Breast epithelium (tissue), 4 donors: Measurements from ENCODE around the gene GABRB2. TPM values are rescaled to one million over a fixed set of nuclear protein-coding genes. Genes with fewer than 3 reads are reported as not detected.

Experiments
- DNase-seq, 2 donors: peaks; one replicate each; pipeline ENCODE4 v3.0.0-alpha.2; 2019; ENCODE audit warnings: low spot score in 2 of 2
- H3K27ac ChIP-seq, 2 donors: fragments of 200-600 bp; sonication (generic) in 1 of 2; one replicate each; pipeline ENCODE4 v1.5.1; 2016 to 2019; ENCODE audit warnings: mild to moderate bottlenecking in 1 of 2
- H3K27me3 ChIP-seq, 2 donors: fragments of 200-600 bp; sonication (generic) in 1 of 2; one replicate each; pipeline versions ENCODE4 v1.5.1 to v1.6.0; 2017 to 2019; ENCODE audit warnings: control low read depth in 1 of 2, mild to moderate bottlenecking in 1 of 2
- H3K36me3 ChIP-seq: fragments of 200-600 bp; one replicate; pipeline ENCODE4 v1.5.1; 2019
- H3K4me1 ChIP-seq, 2 donors: fragments of 200-600 bp; sonication (generic); one replicate each; pipeline ENCODE4 v1.5.1; 2016 to 2019; ENCODE audit warnings: control low read depth in 1 of 2
- H3K4me3 ChIP-seq, 3 donors: fragments of 200-600 bp; sonication (generic); 1 replicate in 2 of 3; 2 replicates in 1 of 3; pipeline ENCODE4 v1.5.1; 2016 to 2019; ENCODE audit warnings: mild to moderate bottlenecking in 3 of 3, moderate library complexity in 2 of 3
- H3K9me3 ChIP-seq, 2 donors: fragments of 200-600 bp; sonication (generic) in 1 of 2; one replicate each; pipeline ENCODE4 v1.5.1; 2016 to 2019; ENCODE audit warnings: control low read depth in 1 of 2
- CTCF ChIP-seq, 3 donors: fragments of 450-650 bp; IDR thresholded peaks; one replicate each; pipeline ENCODE4 v1.5.1; 2016 to 2017; ENCODE audit warnings: antibody characterized with exemption in 3 of 3, mild to moderate bottlenecking in 3 of 3, moderate library complexity in 3 of 3
- POLR2A ChIP-seq: fragments of 450-650 bp; IDR thresholded peaks from one replicate; pipeline ENCODE4 v1.6.1; 2016; ENCODE audit warnings: antibody characterized with exemption, mild to moderate bottlenecking, moderate library complexity
- POLR2AphosphoS5 ChIP-seq, 3 donors: sonication (generic); formaldehyde crosslinking; IDR thresholded peaks; one replicate each; pipeline ENCODE4 v1.6.1; 2017; ENCODE audit warnings: antibody characterized with exemption in 3 of 3
- intact Hi-C: fragments of 100-400 bp; cut with DNase I; formaldehyde crosslinking; loops from one replicate; pipeline ENCODE4 v1.15.1; 2023; ENCODE audit warnings: low total_unique reads
- total RNA-seq, 3 donors: library from RNA; depleted of rRNA; stranded (reverse); fragments of >200 nt; gene quantifications; one replicate each; pipeline ENCODE4 v1.1.0, GENCODE V29; 2016

GABRB2 gene
- total RNA-seq, 3 donors from 2014 or later = 0.33 to 10.7 (median 2.5) TPM

GRCh38 chr5:161414037-161414436, 132.5 kb downstream of the GABRB2 start:
- no peak for DNase-seq
- intact Hi-C loops = no loop called here

GRCh38 chr5:161412792-161413191, 133.7 kb downstream of the GABRB2 start:
- Histone ChIP-seq H3K27me3 (no peaks in the 10 kb centered on the region), H3K36me3 (no peaks in the 10 kb centered on the region), H3K27ac (no peak overlapping the region), H3K4me3 (no peak overlapping the region), H3K9me3 (no peaks in the 10 kb centered on the region), H3K4me1 (no peaks in the 10 kb centered on the region)
- no peak for DNase-seq
- intact Hi-C loops = no loop called here
- no peak for TF ChIP-seq POLR2A

More at GRCh38 chr5:161414037-161414436, 132.5 kb downstream of the GABRB2 start:
- H3K27me3 ChIP-seq = no peaks in the 10 kb centered on the region
- no peaks in the 10 kb centered on the region for H3K9me3 ChIP-seq
- no peak overlapping the region for H3K4me3 ChIP-seq
- TF ChIP-seq CTCF (IDR thresholded peaks at IDR 0.05) (no peak), POLR2AphosphoS5 (IDR thresholded peaks at IDR 0.05) (no peak), POLR2A (no peak)
- no peaks in the 10 kb centered on the region for H3K36me3 ChIP-seq
- no peak overlapping the region for H3K27ac ChIP-seq
- H3K4me1 ChIP-seq = no peaks in the 10 kb centered on the region

GRCh38 chr5:161411156-161411555, 135.4 kb downstream of the GABRB2 start:
- H3K27ac ChIP-seq = no peak overlapping the region
- intact Hi-C loops = no loop called here
- no peaks in the 10 kb centered on the region for H3K36me3 ChIP-seq
- no peaks in the 10 kb centered on the region for H3K4me1 ChIP-seq
- H3K4me3 ChIP-seq = no peak overlapping the region
- DNase-seq = no peak
- no peak for TF ChIP-seq POLR2AphosphoS5 (IDR thresholded peaks at IDR 0.05)
- TF ChIP-seq CTCF (IDR thresholded peaks at IDR 0.05) = no peak
- TF ChIP-seq POLR2A = no peak
- no peaks in the 10 kb centered on the region for H3K9me3 ChIP-seq
- no peaks in the 10 kb centered on the region for H3K27me3 ChIP-seq

GRCh38 chr5:161410640-161411039, 135.9 kb downstream of the GABRB2 start:
- Histone ChIP-seq H3K4me3 (no peak overlapping the region), H3K4me1 (no peaks in the 10 kb centered on the region), H3K36me3 (no peaks in the 10 kb centered on the region), H3K27me3 (no peaks in the 10 kb centered on the region), H3K27ac (no peak overlapping the region), H3K9me3 (no peaks in the 10 kb centered on the region)
- DNase-seq = no peak
- intact Hi-C loops = no loop called here
- no peak for TF ChIP-seq POLR2AphosphoS5 (IDR thresholded peaks at IDR 0.05)
- TF ChIP-seq POLR2A = no peak
- no peak for TF ChIP-seq CTCF (IDR thresholded peaks at IDR 0.05)

GRCh38 chr5:161409471-161409870, 137.1 kb downstream of the GABRB2 start:
- H3K4me1 ChIP-seq = no peaks in the 10 kb centered on the region
- no peaks in the 10 kb centered on the region for H3K9me3 ChIP-seq
- no peak overlapping the region for H3K4me3 ChIP-seq
- DNase-seq = no peak
- H3K27me3 ChIP-seq = no peaks in the 10 kb centered on the region
- intact Hi-C loops = no loop called here
- TF ChIP-seq CTCF (IDR thresholded peaks at IDR 0.05) (no peak), POLR2AphosphoS5 (IDR thresholded peaks at IDR 0.05) (no peak), POLR2A (no peak)
- no peak overlapping the region for H3K27ac ChIP-seq
- H3K36me3 ChIP-seq = no peaks in the 10 kb centered on the region

- Histone ChIP-seq H3K9me3 (no peaks in the 10 kb centered on the region), H3K27ac (no peak overlapping the region), H3K36me3 (no peaks in the 10 kb centered on the region), H3K27me3 (no peaks in the 10 kb centered on the region), H3K4me3 (no peak overlapping the region), H3K4me1 (no peaks in the 10 kb centered on the region)
- DNase-seq = no peak
- TF ChIP-seq CTCF (IDR thresholded peaks at IDR 0.05) (no peak), POLR2A (no peak), POLR2AphosphoS5 (IDR thresholded peaks at IDR 0.05) (no peak)
- intact Hi-C loops = no loop called here
These were observed 139.6 kb downstream of the GABRB2 start for GRCh38 chr5:161406880-161407279.
